ENCODE measurements around the gene LRRC75B. TPM values are rescaled to one million over a fixed set of nuclear protein-coding genes. Genes with fewer than 3 reads are reported as not detected.

LRRC75B gene
- total and polyA plus RNA-seq, 9 of the 15 experiments (the other 6 are each of a cell fraction or from before 2014, with no cell fraction given) = 0.10 to 2.8 (median 1.0) TPM; not detected in 1

DNA sequence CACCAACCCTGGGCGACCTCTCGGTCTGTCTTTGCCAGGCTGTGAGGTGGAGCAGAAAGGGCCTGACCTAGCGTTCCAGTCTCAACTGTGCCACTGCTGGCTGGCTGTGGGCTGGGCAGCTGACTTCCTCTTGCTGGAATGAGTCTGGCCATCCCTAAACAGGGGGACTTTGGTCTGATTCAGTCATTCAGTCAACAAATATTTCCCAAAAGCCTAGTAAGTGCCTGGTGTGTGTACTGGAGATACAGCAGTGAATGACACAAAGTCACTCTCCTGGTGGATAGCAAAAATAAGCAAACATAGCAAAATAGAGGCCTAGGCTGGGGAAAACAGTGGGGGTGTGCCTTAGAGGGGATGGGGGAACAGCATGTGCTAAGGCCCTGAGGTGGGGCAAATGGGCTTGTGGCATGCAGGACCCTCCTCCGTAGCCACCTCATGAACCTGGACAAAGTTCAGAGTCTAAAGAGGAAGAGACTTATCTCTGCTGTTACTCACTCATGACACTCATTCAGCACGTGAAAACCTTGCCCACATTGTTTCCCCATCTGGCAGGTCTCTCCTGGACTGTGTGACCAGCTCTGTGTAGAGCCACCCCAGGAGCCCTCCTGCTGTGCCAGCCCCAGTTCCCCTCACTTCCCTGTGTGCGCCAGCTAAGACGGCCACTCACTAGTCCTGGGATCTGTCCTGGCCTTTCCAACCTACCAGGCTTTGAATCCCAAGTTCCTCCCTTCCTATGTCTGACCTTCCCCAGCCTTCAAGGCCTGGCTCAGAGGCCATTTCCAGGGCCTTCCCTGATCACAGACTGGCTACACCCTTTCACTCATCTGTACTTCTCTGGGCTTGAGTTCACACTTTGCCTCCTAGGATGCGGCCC, 42.6 kb downstream of the LRRC75B start:
- BruUV-seq (replicated peaks) = no TSS peak
- no peak overlapping the region for H3K4me2 ChIP-seq (ENCODE audit: insufficient read depth, low read length)
- intact Hi-C loops (cut with micrococcal nuclease) = no loop called here

More for the DNA sequence above, 42.6 kb downstream of the LRRC75B start:
- no peak for ATAC-seq
- Histone ChIP-seq H3K4me3 (no peak overlapping the region), H3K9me1 (ENCODE audit: control insufficient read depth, insufficient read depth, low read length) (no peaks in the 10 kb centered on the region), H3K9ac (ENCODE audit: insufficient read depth in 1 of 2, low read depth in 2 of 2, low read length in 2 of 2) (peak overlapping the region in 1 of 2 experiments; percentile 79; a peak in 2 of 4 replicates), H4K20me1 (replicated peaks; ENCODE audit: control insufficient read depth, insufficient read depth, low read length) (0 out of 2 replicates have a peak, but pooled peaks cover 13% of the 10 kb centered on the region), H3K27ac (ENCODE audit: extremely low read depth, low read depth, low read length) (no peak overlapping the region), H3K36me3 (ENCODE audit: control insufficient read depth, insufficient read depth, low read length) (peaks cover 50% of the 10 kb centered on the region; the same call in 2 of the 3 replicates), H3K9me3 (replicated peaks; ENCODE audit: control insufficient read depth, insufficient read depth, low read depth, low read length) (no peaks in the 10 kb centered on the region), H3K27me3 (ENCODE audit: control insufficient read depth in 2 of 2, insufficient read depth in 2 of 2, low read length in 2 of 2) (no peaks in the 10 kb centered on the region), H3K79me2 (ENCODE audit: control insufficient read depth, insufficient read depth, low read length) (peaks cover 49% of the 10 kb centered on the region), H2AFZ (ENCODE audit: low read depth, low read length) (no peak overlapping the region), H3K4me1 (replicated peaks in 1 of 2; ENCODE audit: control insufficient read depth in 2 of 2, insufficient read depth in 2 of 2, low read length in 2 of 2) (peaks cover 13 to 15% of the 10 kb centered on the region in 2 experiments; a peak in 4 of 5 replicates)
- in situ Hi-C loops (cut with MboI) = no loop called here
- no peak for DNase-seq (ENCODE audit: extremely low read depth in 1 of 4, low spot score in 3 of 4)
- FAIRE-seq = no peak
- POLR2A ChIA-PET = interaction anchor here (1.0 to 1.5 kb wide), 2 partner anchors 10 to 369 kb away, joined by 5 to 7 read pairs; no protein-coding TSS in a partner anchor
- CTCF ChIA-PET (ENCODE audit: low intra/inter-chr PET ratio) = no interaction called here
- TF ChIP-seq, protein P1, sequence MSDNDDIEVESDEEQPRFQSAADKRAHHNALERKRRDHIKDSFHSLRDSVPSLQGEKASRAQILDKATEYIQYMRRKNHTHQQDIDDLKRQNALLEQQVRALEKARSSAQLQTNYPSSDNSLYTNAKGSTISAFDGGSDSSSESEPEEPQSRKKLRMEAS (CRISPR knock-in tag; IDR thresholded peaks at IDR 0.05) = 0 out of 2 replicates have a peak, but pooled peaks have one; percentile 7
- TF ChIP-seq JUNB (CRISPR knock-in tag; conservative IDR thresholded peaks at IDR 0.05) = no peak
- 0 out of 2 replicates have a peak, but pooled peaks have one; percentile 12 for TF ChIP-seq SPI1 (IDR thresholded peaks at IDR 0.05; ENCODE audit: borderline replicate concordance, low read depth, low read length)
- peak; percentile 77 for TF ChIP-seq BHLHE40 (IDR thresholded peaks at IDR 0.05; ENCODE audit: low read length)
- TF ChIP-seq FOSL1 (tag; conservative IDR thresholded peaks at IDR 0.05) = peak; percentile 56; the same call in 1 of the 2 replicates
- 71% methylated on average over 7 of the region's 8 CpGs for WGBS (ENCODE audit: insufficient coverage, low coverage, missing lambda C conversion rate)
